Chondrocyte (in vitro differentiated cells): ENCODE results near the gene PTBP2. TPM values are rescaled to one million over a fixed set of nuclear protein-coding genes. Genes with fewer than 3 reads are reported as not detected.
"Not testable (repeated sequence)": the region's sequence is repeated elsewhere in the genome, so short reads cannot be mapped to it uniquely, and the experiment has no call there.

Experiments
- DNase-seq: peaks from one replicate; pipeline ENCODE4 v3.0.0; 2021; ENCODE audit warnings: mixed read lengths, low spot score
- H3K27ac Mint-ChIP-seq: one replicate; pipeline ENCODE4 v1.8.0; 2021; ENCODE audit warnings: mild to moderate bottlenecking, moderate library complexity, mixed read lengths; ENCODE audit not compliant: unreplicated experiment
- H3K27me3 Mint-ChIP-seq: 2 replicates; pipeline ENCODE4 v1.8.0; 2021; ENCODE audit warnings: low read depth, mixed read lengths
- H3K36me3 Mint-ChIP-seq: 2 replicates; pipeline ENCODE4 v1.8.0; 2021; ENCODE audit warnings: low read depth, mixed read lengths
- H3K4me1 Mint-ChIP-seq: 2 replicates; pipeline ENCODE4 v1.8.0; 2021; ENCODE audit warnings: low read depth, mild to moderate bottlenecking, mixed read lengths
- H3K4me3 Mint-ChIP-seq: one replicate; pipeline ENCODE4 v1.8.0; 2021; ENCODE audit warnings: mild to moderate bottlenecking, moderate library complexity, mixed read lengths; ENCODE audit not compliant: unreplicated experiment
- H3K9me3 Mint-ChIP-seq: 2 replicates; pipeline ENCODE4 v1.8.0; 2021; ENCODE audit warnings: low read depth, mixed read lengths
- total RNA-seq: library from RNA; stranded (reverse); gene quantifications from 3 replicates; pipeline ENCODE4 v1.2.1, GENCODE V29; 2021
- TF ChIP-seq, protein P1 (sequence below): fragments of 200-600 bp; sonication (generic); IDR thresholded peaks from 2 replicates; pipeline ENCODE4 v1.5.0; 2021; ENCODE audit warnings: antibody characterized with exemption, mild to moderate bottlenecking, moderate library complexity

The PTBP2 gene
- total RNA-seq, 1 donor from 2014 or later: 13.2 TPM

GRCh38 chr1:96748078-96748477 is 26.5 kb downstream of the PTBP2 start:
- H3K4me1 Mint-ChIP-seq: peaks cover 31% of the 10 kb centered on the region
- no peaks in the 10 kb centered on the region for H3K27me3 Mint-ChIP-seq
- TF ChIP-seq, protein P1, sequence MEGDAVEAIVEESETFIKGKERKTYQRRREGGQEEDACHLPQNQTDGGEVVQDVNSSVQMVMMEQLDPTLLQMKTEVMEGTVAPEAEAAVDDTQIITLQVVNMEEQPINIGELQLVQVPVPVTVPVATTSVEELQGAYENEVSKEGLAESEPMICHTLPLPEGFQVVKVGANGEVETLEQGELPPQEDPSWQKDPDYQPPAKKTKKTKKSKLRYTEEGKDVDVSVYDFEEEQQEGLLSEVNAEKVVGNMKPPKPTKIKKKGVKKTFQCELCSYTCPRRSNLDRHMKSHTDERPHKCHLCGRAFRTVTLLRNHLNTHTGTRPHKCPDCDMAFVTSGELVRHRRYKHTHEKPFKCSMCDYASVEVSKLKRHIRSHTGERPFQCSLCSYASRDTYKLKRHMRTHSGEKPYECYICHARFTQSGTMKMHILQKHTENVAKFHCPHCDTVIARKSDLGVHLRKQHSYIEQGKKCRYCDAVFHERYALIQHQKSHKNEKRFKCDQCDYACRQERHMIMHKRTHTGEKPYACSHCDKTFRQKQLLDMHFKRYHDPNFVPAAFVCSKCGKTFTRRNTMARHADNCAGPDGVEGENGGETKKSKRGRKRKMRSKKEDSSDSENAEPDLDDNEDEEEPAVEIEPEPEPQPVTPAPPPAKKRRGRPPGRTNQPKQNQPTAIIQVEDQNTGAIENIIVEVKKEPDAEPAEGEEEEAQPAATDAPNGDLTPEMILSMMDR: no peak
- no peak for DNase-seq
- no peaks in the 10 kb centered on the region for H3K9me3 Mint-ChIP-seq
- no peak overlapping the region for H3K27ac Mint-ChIP-seq
- no peak overlapping the region for H3K4me3 Mint-ChIP-seq
- H3K36me3 Mint-ChIP-seq: peaks cover 11% of the 10 kb centered on the region

DNA sequence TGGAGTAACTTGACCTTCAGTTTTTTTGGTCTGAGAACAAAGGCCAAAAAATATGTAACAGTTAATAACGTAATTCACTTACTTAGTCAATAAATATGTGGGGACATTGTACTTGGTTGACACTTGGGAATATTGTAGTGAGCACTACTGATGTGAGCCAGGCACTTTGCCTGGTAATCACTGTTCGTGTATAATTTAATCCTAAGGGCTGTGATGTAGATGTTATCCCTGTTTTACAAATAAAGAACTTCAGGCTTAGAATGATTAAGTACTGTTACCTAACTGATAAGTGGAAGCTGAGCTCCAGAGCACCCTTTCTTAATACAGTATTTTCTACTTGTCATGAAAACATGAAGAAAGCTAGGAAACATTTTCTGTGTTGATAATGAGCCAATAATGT is 28.0 kb downstream of the PTBP2 start:
- no peaks in the 10 kb centered on the region for H3K9me3 Mint-ChIP-seq
- no peak overlapping the region for H3K27ac Mint-ChIP-seq
- DNase-seq: no peak
- peaks cover 17% of the 10 kb centered on the region for H3K36me3 Mint-ChIP-seq
- TF ChIP-seq, protein P1: no peak
- no peak overlapping the region for H3K4me3 Mint-ChIP-seq
- peaks cover 31% of the 10 kb centered on the region for H3K4me1 Mint-ChIP-seq
- no peaks in the 10 kb centered on the region for H3K27me3 Mint-ChIP-seq

- Mint-ChIP-seq H3K27me3 (no peaks in the 10 kb centered on the region), H3K4me1 (peaks cover 23% of the 10 kb centered on the region), H3K36me3 (peaks cover 31% of the 10 kb centered on the region), H3K27ac (no peak overlapping the region), H3K4me3 (no peak overlapping the region), H3K9me3 (no peaks in the 10 kb centered on the region)
- TF ChIP-seq, protein P1: no peak
- no peak for DNase-seq
Measured at GRCh38 chr1:96752394-96752793, 30.8 kb downstream of the PTBP2 start.

DNA sequence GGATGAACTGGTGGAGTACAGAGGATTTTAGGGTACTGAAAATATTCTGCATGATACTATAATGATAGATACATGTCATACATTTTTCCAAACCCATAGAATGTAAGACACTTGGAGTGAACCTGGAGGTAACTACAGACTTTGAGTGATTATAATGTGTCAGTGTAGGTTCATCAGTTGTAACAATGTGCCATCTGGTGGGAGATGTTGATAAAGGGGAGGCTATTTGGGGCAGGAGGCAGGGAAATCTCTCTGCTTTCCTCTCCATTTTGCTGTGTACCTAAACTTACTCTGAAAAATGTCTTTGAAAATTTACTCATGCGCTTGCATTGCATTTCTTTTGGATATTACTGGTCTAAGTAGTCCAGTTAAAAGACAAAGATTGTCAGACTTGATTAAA is 35.2 kb downstream of the PTBP2 start:
- Mint-ChIP-seq H3K27me3 (no peaks in the 10 kb centered on the region), H3K36me3 (peaks cover 39% of the 10 kb centered on the region), H3K4me1 (peaks cover 5% of the 10 kb centered on the region), H3K27ac (no peak overlapping the region), H3K9me3 (peaks cover 16% of the 10 kb centered on the region), H3K4me3 (no peak overlapping the region)
- no peak for DNase-seq
- TF ChIP-seq, protein P1: peak; percentile 52

DNA sequence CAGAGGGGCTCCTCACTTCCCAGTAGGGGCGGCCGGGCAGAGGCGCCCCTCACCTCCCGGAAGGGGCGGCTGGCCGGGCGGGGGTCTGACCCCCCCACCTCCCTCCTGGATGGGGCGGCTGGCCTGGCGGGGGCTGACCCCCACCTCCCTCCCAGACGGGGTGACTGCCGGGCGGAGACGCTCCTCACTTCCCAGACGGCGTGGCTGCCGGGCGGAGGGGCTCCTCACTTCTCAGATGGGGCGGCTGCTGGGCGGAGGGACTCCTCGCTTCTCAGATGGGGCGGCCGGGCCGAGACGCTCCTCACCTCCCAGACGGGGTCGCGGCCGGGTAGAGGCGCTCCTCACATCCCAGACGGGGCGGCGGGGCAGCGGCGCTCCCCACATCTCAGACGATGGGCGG is 41.0 kb downstream of the PTBP2 start:
- H3K4me1 Mint-ChIP-seq: peaks cover 37% of the 10 kb centered on the region
- H3K36me3 Mint-ChIP-seq: peaks cover 14% of the 10 kb centered on the region
- H3K27ac Mint-ChIP-seq, H3K27me3 Mint-ChIP-seq, H3K4me3 Mint-ChIP-seq: not testable (repeated sequence)
- peak; percentile 85 for DNase-seq
- peaks cover 16% of the 10 kb centered on the region for H3K9me3 Mint-ChIP-seq

- no peaks in the 10 kb centered on the region for H3K27me3 Mint-ChIP-seq
- no peak for DNase-seq
- peaks cover 16% of the 10 kb centered on the region for H3K9me3 Mint-ChIP-seq
- peaks cover 37% of the 10 kb centered on the region for H3K4me1 Mint-ChIP-seq
- H3K4me3 Mint-ChIP-seq: no peak overlapping the region
- TF ChIP-seq, protein P1: no peak
- H3K36me3 Mint-ChIP-seq: peaks cover 14% of the 10 kb centered on the region
- H3K27ac Mint-ChIP-seq: peak overlapping the region; percentile 22
Measured at GRCh38 chr1:96763514-96763913, 41.9 kb downstream of the PTBP2 start.
